ENCODE measurements around the gene TMOD2.
A peak's percentile ranks its signal among the peaks of the same experiment; 100 is the strongest.

TMOD2 gene

DNA sequence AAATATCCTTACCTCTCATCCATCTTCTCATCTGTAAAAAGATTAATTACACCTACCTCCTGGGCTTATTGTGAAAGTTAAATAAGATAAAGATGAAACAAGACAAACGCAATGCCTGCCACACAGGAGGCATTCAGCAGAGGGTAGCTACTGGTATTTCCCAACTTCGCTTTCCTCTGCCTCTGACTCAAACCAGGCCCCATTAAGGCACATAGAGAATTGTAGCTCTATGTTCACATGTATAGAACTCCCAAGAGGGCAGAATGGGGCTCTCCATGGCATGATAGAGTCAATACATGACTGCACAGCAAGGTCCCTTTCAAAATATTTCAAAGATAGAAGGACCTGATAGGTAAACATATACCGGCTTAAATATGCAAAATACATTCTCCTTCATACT lies 15.3 kb upstream of the TMOD2 start:
- DNase-seq (ENCODE audit: low spot score): no peak

- DNase-seq (ENCODE audit: low spot score): peak; percentile 42
Observed at GRCh38 chr15:51736751-51737521, 14.5 kb upstream of the TMOD2 start.

DNA sequence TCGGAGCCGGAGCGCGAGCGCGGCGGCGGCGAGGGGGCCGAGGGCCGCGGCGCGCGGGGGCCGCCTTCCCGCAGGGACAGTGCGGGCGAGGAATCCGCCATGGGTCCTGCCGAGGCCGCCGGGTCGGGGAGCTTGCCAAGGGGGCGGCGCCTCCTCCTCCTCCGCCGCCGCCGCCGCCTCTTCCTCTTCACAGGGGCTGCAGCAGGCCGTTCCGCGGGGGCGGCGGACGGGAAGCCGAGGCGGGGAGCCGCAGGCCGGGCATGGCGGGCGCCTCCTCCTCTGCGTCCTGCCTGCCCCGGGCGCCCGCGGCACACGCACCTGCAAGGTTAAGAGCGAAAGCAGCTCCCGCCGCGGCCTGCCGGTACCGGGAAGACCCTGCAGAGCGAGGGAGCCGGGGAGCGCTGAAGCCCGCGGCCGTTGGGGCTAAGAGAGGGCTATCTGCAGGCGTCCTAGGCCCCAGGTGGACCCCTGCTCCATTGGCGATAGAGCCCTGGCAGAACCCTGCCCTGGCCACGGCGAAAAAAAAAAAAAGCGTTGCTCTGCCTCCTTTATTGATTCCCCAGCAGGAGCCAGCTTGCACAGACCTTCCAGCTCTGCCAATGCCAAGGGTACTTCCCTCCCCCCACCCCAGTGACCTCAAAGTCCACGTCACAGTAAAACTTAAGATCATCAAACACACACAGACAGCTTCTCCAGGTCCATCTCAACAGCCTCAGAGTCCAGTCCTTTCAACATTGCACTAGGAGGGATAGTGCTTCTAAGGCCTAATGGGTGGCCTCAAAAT lies 13.7 kb upstream of the TMOD2 start, which contains the start of gene LYSMD2:
TSS of gene LYSMD2 (minus strand) at position 134 of the 784 bp plus-strand sequence. CDS start at position 101, 33 bp downstream.
- DNase-seq (ENCODE audit: low spot score): peak; percentile 35

GRCh38 chr15:51738553-51738952 lies 12.8 kb upstream of the TMOD2 start:
- DNase-seq (ENCODE audit: low spot score): no peak

- no peak for DNase-seq (ENCODE audit: low spot score)
Observed at GRCh38 chr15:51739061-51739712, 12.2 kb upstream of the TMOD2 start.

DNA sequence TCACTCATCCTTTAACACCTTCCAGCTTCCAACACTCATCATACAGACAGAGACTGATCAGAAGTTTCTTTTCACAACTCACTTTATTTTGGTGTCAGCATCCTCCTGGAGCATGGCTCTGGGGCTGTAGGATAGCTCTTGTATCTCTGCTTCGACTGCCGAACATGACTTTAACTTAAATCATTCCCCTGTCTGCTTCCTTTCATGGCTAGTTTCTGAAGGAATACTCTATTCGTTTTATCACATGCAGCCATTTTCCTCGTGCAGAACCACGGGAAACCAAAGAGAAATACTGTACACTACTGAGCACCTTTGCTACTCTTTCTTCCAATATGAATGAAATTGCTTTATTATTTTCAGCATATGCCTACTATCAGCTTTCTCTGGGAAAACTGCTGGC lies 2.1 kb upstream of the TMOD2 start:
- no peak for DNase-seq (ENCODE audit: low spot score)

- no peak for DNase-seq (ENCODE audit: low spot score)
Observed at GRCh38 chr15:51750186-51750585, 1.2 kb upstream of the TMOD2 start.

DNA sequence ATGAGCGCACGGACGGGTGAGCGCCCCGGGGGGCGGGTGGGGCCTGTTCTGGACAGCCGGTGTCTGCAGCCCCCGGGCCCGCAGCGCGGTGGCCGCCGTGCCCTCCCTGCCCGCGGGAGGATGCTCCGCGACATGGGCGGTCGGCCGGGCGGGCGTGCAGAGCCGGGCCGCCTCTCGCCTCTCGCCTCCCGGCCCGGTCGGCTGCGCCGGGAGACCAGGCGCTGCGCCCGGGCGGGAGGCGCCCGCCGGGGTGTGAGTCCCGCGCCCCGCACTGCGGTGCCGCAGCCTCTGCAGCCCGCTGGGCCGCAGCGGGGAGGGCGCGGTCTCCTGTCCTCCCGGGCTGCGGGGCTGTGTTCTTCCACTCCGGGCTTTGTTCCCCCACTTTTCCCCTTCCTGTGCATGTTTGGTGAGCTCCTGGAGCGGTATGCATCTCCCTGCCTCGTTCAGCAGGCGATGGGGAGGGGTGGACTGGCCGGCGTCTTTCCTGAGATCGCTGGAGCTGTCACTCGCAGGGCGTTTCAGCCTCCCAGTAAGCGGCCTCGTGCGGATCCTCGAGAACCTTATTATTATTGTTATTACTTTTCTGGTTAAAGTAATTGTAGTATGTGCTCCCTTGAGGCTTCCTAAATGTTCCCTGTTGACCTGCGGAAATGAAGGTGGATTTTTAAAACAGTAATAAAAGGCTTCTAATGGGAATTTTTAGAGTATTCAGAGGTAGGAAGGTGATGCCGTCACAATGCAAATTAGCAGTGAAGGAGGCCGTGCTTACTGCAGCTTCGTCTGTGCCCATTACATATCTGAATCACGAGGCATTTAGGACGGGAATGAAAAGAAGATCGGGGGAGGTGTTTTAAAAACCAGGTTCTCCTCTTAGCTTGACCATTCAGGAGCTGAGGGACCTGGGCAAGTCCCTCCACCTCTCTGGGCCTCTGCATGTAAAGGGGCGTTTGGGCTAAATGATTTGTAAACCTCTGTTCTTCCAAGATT lies 593 bp downstream of the TMOD2 start:
- peak; percentile 28 for DNase-seq (ENCODE audit: low spot score)

DNA sequence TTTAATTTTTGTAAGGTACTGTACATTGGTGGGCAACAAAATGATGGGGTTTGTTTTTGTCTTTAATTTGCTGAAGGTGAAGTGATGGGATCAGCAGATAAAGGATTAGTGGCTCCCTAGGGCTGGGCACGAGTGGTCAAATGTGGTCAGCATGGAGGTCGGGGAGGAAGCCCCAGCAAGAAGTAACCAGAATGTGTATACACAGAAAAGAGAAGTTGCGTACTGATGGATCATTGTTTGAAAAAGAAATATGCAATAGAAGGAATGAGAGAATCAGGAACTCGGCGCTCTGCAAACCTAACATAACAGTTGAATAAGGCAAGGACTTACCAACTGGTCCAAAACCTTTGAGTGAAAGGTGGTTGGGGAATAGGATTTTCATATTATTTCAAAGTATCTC lies 1.5 kb downstream of the TMOD2 start:
- DNase-seq (ENCODE audit: low spot score): no peak

DNA sequence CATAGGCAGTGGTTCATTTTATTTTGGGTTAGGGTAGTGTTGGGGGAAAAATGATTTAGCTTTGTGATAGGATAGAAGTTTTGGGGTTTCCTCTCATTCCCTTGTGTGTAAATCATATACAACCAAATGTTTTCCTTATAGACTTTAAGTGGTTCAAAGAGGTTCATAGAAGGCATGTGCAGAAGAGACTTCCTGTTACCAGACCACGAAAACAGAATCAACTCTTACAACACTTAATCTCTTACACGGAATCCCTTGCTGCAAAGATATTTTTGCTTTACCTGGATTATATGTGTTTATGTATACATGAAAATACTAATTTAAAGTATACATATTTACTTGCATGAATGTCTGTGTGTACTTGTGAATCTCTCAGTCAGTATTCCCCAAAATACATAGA lies 2.9 kb downstream of the TMOD2 start:
- DNase-seq (ENCODE audit: low spot score): no peak

GRCh38 chr15:51755790-51756189 lies 4.4 kb downstream of the TMOD2 start:
- DNase-seq (ENCODE audit: low spot score): no peak

- DNase-seq (ENCODE audit: low spot score): no peak
Observed at GRCh38 chr15:51756482-51756881, 5.1 kb downstream of the TMOD2 start.

- DNase-seq (ENCODE audit: low spot score): no peak
Observed at GRCh38 chr15:51757450-51757849, 6.1 kb downstream of the TMOD2 start.

GRCh38 chr15:51758645-51759044 lies 7.2 kb downstream of the TMOD2 start:
- DNase-seq (ENCODE audit: low spot score): no peak

DNA sequence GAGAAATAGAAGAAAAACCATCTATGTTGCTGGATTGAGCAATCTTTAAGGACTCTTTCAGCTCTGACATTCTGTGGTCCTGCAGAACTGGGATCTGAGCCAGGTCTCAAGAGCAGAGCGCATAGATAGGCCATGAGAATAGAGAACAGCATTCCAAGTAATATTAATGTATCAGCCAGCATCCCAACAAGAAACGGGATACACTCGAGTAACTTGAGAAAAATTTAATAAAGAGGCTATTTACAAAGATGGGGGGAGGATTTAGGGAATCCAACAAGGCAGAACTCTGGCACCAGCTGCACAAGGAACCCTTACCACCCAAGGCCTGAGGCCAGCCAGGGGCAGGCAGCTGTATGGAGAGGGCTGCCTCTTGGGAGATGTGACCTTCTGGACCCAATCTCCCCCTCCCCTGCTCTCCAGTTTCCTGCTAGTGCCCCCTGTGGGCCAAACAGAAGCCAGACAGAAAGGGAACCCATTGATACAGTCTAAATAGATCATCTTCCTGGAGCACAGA lies 8.2 kb downstream of the TMOD2 start:
- no peak for DNase-seq (ENCODE audit: low spot score)

GRCh38 chr15:51760805-51761204 lies 9.4 kb downstream of the TMOD2 start:
- no peak for DNase-seq (ENCODE audit: low spot score)

GRCh38 chr15:51765751-51766150 lies 14.4 kb downstream of the TMOD2 start:
- DNase-seq (ENCODE audit: low spot score): no peak

- no peak for DNase-seq (ENCODE audit: low spot score)
Observed at GRCh38 chr15:51766341-51766740, 14.9 kb downstream of the TMOD2 start.

- DNase-seq (ENCODE audit: low spot score): no peak
Observed at GRCh38 chr15:51768018-51768417, 16.6 kb downstream of the TMOD2 start.

- DNase-seq (ENCODE audit: low spot score): no peak
Observed at GRCh38 chr15:51770902-51771301, 19.5 kb downstream of the TMOD2 start.

DNA sequence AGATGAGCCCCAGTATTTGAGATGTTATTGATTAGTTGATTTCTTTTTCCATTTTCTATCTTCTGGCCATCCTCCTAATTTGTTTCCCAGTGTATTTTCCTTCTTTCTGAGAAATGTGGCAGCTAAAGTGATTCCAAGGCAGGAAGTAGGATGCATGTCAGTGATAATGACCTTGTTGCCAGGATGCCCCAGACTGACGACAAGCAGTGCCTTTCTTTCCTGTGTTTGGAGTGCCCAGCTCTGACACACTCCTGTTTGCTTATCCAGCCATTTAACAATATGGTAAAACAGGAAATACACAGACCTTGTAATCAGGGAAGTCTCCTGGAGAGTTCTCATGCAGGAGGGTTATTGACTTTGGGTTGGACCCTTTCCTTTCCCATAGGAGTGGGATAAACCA lies 20.4 kb downstream of the TMOD2 start:
- no peak for DNase-seq (ENCODE audit: low spot score)

All from HuH-7.5 (cell line).